ENCODE data around the gene CYP2B6.
A peak's percentile ranks its signal among the peaks of the same experiment; 100 is the strongest.
"Not testable (repeated sequence)": the region's sequence is repeated elsewhere in the genome, so short reads cannot be mapped to it uniquely, and the experiment has no call there.

Gene CYP2B6

GRCh38 chr19:41027273-41027967, 36.3 kb downstream of the CYP2B6 start:
- Mint-ChIP-seq H3K36me3 (ENCODE audit: low read depth) (no peaks in the 10 kb centered on the region), H3K4me1 (peaks cover 7% of the 10 kb centered on the region), H3K9me3 (peaks cover 7% of the 10 kb centered on the region), H3K4me3 (no peak overlapping the region), H3K27me3 (ENCODE audit: low read depth, poor library complexity) (peaks cover 54% of the 10 kb centered on the region), H3K27ac (peak overlapping the region; percentile 9)
- TF ChIP-seq CTCF (IDR thresholded peaks at IDR 0.05) = no peak
- DNase-seq = no peak

- Mint-ChIP-seq H3K9me3 (peaks cover 23% of the 10 kb centered on the region), H3K27ac (no peak overlapping the region), H3K4me3 (no peak overlapping the region), H3K27me3 (ENCODE audit: low read depth, poor library complexity) (peaks cover 36% of the 10 kb centered on the region), H3K4me1 (peaks cover 12% of the 10 kb centered on the region), H3K36me3 (ENCODE audit: low read depth) (no peaks in the 10 kb centered on the region)
- no peak for DNase-seq
- no peak for TF ChIP-seq CTCF (IDR thresholded peaks at IDR 0.05)
Measured at GRCh38 chr19:41029524-41030432, 38.7 kb downstream of the CYP2B6 start.

- Mint-ChIP-seq H3K27me3 (ENCODE audit: low read depth, poor library complexity) (peaks cover 30% of the 10 kb centered on the region), H3K36me3 (ENCODE audit: low read depth) (no peaks in the 10 kb centered on the region), H3K27ac (no peak overlapping the region)
Measured at GRCh38 chr19:41030651-41031050, 39.6 kb downstream of the CYP2B6 start.

GRCh38 chr19:41031916-41032315, 40.8 kb downstream of the CYP2B6 start:
- DNase-seq = no peak
- Mint-ChIP-seq H3K4me3 (no peak overlapping the region), H3K9me3 (peaks cover 29% of the 10 kb centered on the region), H3K27me3 (ENCODE audit: low read depth, poor library complexity) (peaks cover 20% of the 10 kb centered on the region), H3K36me3 (ENCODE audit: low read depth) (no peaks in the 10 kb centered on the region), H3K4me1 (peaks cover 12% of the 10 kb centered on the region), H3K27ac (no peak overlapping the region)
- TF ChIP-seq CTCF (IDR thresholded peaks at IDR 0.05) = no peak

More at GRCh38 chr19:41030651-41031050, 39.6 kb downstream of the CYP2B6 start:
- no peak overlapping the region for H3K4me3 Mint-ChIP-seq
- DNase-seq = no peak
- TF ChIP-seq CTCF (IDR thresholded peaks at IDR 0.05) = no peak
- peaks cover 12% of the 10 kb centered on the region for H3K4me1 Mint-ChIP-seq
- H3K9me3 Mint-ChIP-seq = peaks cover 27% of the 10 kb centered on the region

GRCh38 chr19:41033324-41033723, 42.2 kb downstream of the CYP2B6 start:
- Mint-ChIP-seq H3K4me1 (peaks cover 12% of the 10 kb centered on the region), H3K27me3 (ENCODE audit: low read depth, poor library complexity) (peaks cover 11% of the 10 kb centered on the region), H3K9me3 (peaks cover 31% of the 10 kb centered on the region)
- DNase-seq; H3K4me3 Mint-ChIP-seq; H3K27ac Mint-ChIP-seq; H3K36me3 Mint-ChIP-seq (ENCODE audit: low read depth): not testable (repeated sequence)

GRCh38 chr19:41039806-41040205, 48.7 kb downstream of the CYP2B6 start:
- Mint-ChIP-seq H3K27ac (no peak overlapping the region), H3K27me3 (ENCODE audit: low read depth, poor library complexity) (peaks cover 10% of the 10 kb centered on the region), H3K36me3 (ENCODE audit: low read depth) (no peaks in the 10 kb centered on the region), H3K4me1 (no peaks in the 10 kb centered on the region), H3K9me3 (peaks cover 21% of the 10 kb centered on the region), H3K4me3 (no peak overlapping the region)
- DNase-seq = no peak
- no peak for TF ChIP-seq CTCF (IDR thresholded peaks at IDR 0.05)

GRCh38 chr19:41045095-41045494, 54.0 kb downstream of the CYP2B6 start:
- H3K4me1 Mint-ChIP-seq; DNase-seq; H3K9me3 Mint-ChIP-seq; H3K36me3 Mint-ChIP-seq (ENCODE audit: low read depth); H3K4me3 Mint-ChIP-seq; H3K27ac Mint-ChIP-seq: not testable (repeated sequence)
- peaks cover 17% of the 10 kb centered on the region for H3K27me3 Mint-ChIP-seq (ENCODE audit: low read depth, poor library complexity)

All from nephron progenitor cell (in vitro differentiated cells).